ENCODE data around the gene MACROH2A1. TPM values are rescaled to one million over a fixed set of nuclear protein-coding genes. Genes with fewer than 3 reads are reported as not detected.

MACROH2A1 gene
- polyA plus RNA-seq, 2 of the 4 experiments (the other 2 are of a cell fraction), result 158 to 172 TPM

DNA sequence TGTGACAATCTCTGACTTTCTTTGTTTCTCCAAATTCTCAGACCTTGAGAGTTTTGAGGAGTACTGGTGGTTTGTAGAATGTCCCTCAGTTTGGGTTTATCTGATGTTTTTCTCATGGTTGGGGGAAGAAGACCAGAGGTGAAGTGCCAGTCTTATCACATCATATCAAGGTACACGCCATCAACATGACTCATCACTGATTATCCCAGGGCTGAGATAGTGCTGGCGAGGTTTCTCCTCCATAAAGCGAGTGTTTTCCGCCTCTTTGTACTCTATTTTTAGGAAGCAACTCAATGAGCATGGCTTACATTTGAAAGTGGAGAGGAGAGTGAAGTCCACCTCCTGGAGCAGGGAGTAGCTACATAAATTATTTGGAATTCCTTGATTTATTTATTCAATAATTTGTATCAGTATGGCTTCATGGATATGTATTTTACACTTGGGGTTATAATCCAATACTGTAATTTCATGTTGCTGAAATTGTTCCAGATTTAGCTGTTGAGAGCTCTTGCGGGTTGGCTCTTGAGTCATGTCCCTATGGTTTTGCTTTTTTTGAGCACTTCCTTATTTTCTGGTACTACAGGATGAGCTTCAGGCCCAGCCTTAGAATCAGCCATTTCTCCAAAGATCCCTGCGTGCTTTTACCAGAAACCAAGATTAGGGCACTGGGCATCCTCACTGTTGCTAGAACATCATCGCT is 24.3 kb upstream of the MACROH2A1 start:
- ATAC-seq, result peak in 1 of 2 experiments; percentile 64; a peak in 3 of 6 replicates
- POLR2A ChIA-PET, result interaction anchor here (1.5 kb wide), 1 partner anchor 24 kb away, joined by 6 read pairs; the partner anchor contains the start of gene MACROH2A1
- Histone ChIP-seq H3K4me2 (peak overlapping the region; percentile 24; the same call in 1 of the 3 replicates), H3K4me1 (peaks cover 8% of the 10 kb centered on the region; the same call in 2 of the 3 replicates), H3K27ac (no peak overlapping the region), H3K4me3 (no peak overlapping the region), H3K9me3 (peaks cover 7% of the 10 kb centered on the region)
- FAIRE-seq, result peak; percentile 18
- peak in 1 of 2 experiments; percentile 21 for DNase-seq (ENCODE audit: low read depth in 1 of 2, low spot score in 1 of 2)
- CTCF ChIA-PET, result interaction anchor here (1.0 to 4.3 kb wide), 3 partner anchors 25 to 136 kb away, joined by 3 to 22 read pairs (median 8); partner anchors contain the start of gene DCANP1
- peak; percentile 35; the same call in 1 of the 2 replicates for TF ChIP-seq FOSL2 (IDR thresholded peaks at IDR 0.05)
- peak; percentile 45; the same call in 1 of the 2 replicates for TF ChIP-seq FOSL2 (CRISPR knock-in tag; IDR thresholded peaks at IDR 0.05)
- TF ChIP-seq RCOR1 (IDR thresholded peaks at IDR 0.05; ENCODE audit: low read depth, low read length), result no peak
- TF ChIP-seq, protein P1, sequence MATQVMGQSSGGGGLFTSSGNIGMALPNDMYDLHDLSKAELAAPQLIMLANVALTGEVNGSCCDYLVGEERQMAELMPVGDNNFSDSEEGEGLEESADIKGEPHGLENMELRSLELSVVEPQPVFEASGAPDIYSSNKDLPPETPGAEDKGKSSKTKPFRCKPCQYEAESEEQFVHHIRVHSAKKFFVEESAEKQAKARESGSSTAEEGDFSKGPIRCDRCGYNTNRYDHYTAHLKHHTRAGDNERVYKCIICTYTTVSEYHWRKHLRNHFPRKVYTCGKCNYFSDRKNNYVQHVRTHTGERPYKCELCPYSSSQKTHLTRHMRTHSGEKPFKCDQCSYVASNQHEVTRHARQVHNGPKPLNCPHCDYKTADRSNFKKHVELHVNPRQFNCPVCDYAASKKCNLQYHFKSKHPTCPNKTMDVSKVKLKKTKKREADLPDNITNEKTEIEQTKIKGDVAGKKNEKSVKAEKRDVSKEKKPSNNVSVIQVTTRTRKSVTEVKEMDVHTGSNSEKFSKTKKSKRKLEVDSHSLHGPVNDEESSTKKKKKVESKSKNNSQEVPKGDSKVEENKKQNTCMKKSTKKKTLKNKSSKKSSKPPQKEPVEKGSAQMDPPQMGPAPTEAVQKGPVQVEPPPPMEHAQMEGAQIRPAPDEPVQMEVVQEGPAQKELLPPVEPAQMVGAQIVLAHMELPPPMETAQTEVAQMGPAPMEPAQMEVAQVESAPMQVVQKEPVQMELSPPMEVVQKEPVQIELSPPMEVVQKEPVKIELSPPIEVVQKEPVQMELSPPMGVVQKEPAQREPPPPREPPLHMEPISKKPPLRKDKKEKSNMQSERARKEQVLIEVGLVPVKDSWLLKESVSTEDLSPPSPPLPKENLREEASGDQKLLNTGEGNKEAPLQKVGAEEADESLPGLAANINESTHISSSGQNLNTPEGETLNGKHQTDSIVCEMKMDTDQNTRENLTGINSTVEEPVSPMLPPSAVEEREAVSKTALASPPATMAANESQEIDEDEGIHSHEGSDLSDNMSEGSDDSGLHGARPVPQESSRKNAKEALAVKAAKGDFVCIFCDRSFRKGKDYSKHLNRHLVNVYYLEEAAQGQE (IDR thresholded peaks at IDR 0.05), result no peak
- 64% methylated on average over 7 of the region's 7 CpGs for WGBS (ENCODE audit: missing lambda C conversion rate)

DNA sequence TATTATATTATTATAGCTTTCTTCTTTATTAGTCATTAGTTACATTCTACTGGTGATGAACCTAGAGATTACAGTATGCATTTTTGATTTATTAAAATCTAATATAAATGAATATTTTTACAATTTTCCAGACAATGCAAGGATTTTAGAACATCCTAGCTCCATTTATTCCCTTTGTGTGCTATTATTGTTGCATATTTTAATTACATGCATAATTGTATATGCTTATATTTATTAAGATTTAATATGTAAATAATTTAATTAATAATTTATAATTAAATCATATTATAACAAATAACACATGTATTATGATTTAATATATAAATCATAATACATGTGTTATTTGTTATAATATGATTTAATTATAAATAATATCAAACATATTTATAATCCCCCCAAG is 23.4 kb upstream of the MACROH2A1 start:
- no peak for FAIRE-seq
- no peak overlapping the region for H3K4me3 ChIP-seq
- H3K9me3 ChIP-seq, result no peaks in the 10 kb centered on the region
- ChIA-PET CTCF (interaction anchor here (2.3 kb wide), 1 partner anchor 35 kb away, joined by 8 read pairs; no protein-coding TSS in a partner anchor), POLR2A (no interaction called here)
- no peak for ATAC-seq
- H3K27ac ChIP-seq, result no peak overlapping the region
- TF ChIP-seq BHLHE40 (IDR thresholded peaks at IDR 0.05; ENCODE audit: low read depth, low read length), result no peak
- TF ChIP-seq SREBF2 (IDR thresholded peaks at IDR 0.05), result no peak
- no peak for TF ChIP-seq CHD4 (IDR thresholded peaks at IDR 0.05; ENCODE audit: borderline replicate concordance)
- no peak for TF ChIP-seq FOSL2 (IDR thresholded peaks at IDR 0.05)
- no peak for TF ChIP-seq FOSL2 (CRISPR knock-in tag; IDR thresholded peaks at IDR 0.05)
- no peak for TF ChIP-seq RAD21 (conservative IDR thresholded peaks at IDR 0.05 in 1 of 2, IDR thresholded peaks at IDR 0.05 in 1 of 2)
- no peak for TF ChIP-seq CBX8 (IDR thresholded peaks at IDR 0.05)
- TF ChIP-seq ZNF302 (CRISPR knock-in tag; IDR thresholded peaks at IDR 0.05), result no peak
- TF ChIP-seq CHD2 (IDR thresholded peaks at IDR 0.05; ENCODE audit: low read length, partially characterized antibody), result no peak
- TF ChIP-seq, protein P2, sequence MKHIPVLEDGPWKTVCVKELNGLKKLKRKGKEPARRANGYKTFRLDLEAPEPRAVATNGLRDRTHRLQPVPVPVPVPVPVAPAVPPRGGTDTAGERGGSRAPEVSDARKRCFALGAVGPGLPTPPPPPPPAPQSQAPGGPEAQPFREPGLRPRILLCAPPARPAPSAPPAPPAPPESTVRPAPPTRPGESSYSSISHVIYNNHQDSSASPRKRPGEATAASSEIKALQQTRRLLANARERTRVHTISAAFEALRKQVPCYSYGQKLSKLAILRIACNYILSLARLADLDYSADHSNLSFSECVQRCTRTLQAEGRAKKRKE (CRISPR knock-in tag; IDR thresholded peaks at IDR 0.05; ENCODE audit: low read depth), result no peak
- no peak for TF ChIP-seq HOXA7 (CRISPR knock-in tag; IDR thresholded peaks at IDR 0.05)
- no peak for TF ChIP-seq MYC (IDR thresholded peaks at IDR 0.05; ENCODE audit: borderline replicate concordance, low read length)
- no peak for TF ChIP-seq HOXB5 (CRISPR knock-in tag; IDR thresholded peaks at IDR 0.05)
- no peak for TF ChIP-seq JUN (IDR thresholded peaks at IDR 0.05)
- peaks cover 8% of the 10 kb centered on the region; the same call in 2 of the 3 replicates for H3K4me1 ChIP-seq
- H3K4me2 ChIP-seq, result no peak overlapping the region
- no peak for DNase-seq (ENCODE audit: low read depth in 1 of 2, low spot score in 1 of 2)

DNA sequence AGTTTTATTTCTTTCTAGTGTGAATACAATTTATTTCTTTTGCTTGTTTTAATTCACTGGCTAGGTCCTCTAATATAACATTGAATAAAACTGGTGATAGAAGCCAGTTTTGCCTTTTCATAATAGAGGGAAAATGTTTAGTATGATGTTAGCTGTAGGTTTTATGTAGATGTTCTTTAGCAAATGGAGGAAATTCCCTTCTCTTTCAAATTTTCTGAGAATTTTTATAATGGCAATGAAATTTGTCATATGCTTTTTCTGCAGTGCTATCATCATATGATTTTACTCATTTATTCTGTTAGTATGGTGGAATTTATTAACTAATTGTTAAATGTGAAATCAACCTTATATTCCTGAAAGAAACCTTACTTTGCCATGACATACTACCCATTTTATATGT is 18.1 kb upstream of the MACROH2A1 start:
- Histone ChIP-seq H3K9me3 (no peaks in the 10 kb centered on the region), H3K4me2 (no peak overlapping the region), H3K27ac (no peak overlapping the region), H3K4me1 (no peaks in the 10 kb centered on the region), H3K4me3 (no peak overlapping the region)
- FAIRE-seq (no peak), DNase-seq (ENCODE audit: low read depth in 1 of 2, low spot score in 1 of 2) (no peak), ATAC-seq (no peak)
- TF ChIP-seq HEYL (CRISPR knock-in tag; IDR thresholded peaks at IDR 0.05), result no peak
- TF ChIP-seq RCOR1 (IDR thresholded peaks at IDR 0.05; ENCODE audit: low read depth, low read length), result no peak
- TF ChIP-seq KDM5A (IDR thresholded peaks at IDR 0.05), result no peak
- no peak for TF ChIP-seq NFE2L2 (conservative IDR thresholded peaks at IDR 0.05; ENCODE audit: low read length)
- TF ChIP-seq, protein P3, sequence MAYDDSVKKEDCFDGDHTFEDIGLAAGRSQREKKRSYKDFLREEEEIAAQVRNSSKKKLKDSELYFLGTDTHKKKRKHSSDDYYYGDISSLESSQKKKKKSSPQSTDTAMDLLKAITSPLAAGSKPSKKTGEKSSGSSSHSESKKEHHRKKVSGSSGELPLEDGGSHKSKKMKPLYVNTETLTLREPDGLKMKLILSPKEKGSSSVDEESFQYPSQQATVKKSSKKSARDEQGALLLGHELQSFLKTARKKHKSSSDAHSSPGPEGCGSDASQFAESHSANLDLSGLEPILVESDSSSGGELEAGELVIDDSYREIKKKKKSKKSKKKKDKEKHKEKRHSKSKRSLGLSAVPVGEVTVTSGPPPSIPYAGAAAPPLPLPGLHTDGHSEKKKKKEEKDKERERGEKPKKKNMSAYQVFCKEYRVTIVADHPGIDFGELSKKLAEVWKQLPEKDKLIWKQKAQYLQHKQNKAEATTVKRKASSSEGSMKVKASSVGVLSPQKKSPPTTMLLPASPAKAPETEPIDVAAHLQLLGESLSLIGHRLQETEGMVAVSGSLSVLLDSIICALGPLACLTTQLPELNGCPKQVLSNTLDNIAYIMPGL (CRISPR knock-in tag; IDR thresholded peaks at IDR 0.05; ENCODE audit: borderline replicate concordance), result no peak
- TF ChIP-seq PHF8 (IDR thresholded peaks at IDR 0.05; ENCODE audit: borderline replicate concordance, low read depth), result no peak
- TF ChIP-seq RNF2 (IDR thresholded peaks at IDR 0.05; ENCODE audit: borderline replicate concordance, low read depth), result no peak
- no peak for TF ChIP-seq ZSCAN20 (CRISPR knock-in tag; IDR thresholded peaks at IDR 0.05)
- TF ChIP-seq, protein P4, sequence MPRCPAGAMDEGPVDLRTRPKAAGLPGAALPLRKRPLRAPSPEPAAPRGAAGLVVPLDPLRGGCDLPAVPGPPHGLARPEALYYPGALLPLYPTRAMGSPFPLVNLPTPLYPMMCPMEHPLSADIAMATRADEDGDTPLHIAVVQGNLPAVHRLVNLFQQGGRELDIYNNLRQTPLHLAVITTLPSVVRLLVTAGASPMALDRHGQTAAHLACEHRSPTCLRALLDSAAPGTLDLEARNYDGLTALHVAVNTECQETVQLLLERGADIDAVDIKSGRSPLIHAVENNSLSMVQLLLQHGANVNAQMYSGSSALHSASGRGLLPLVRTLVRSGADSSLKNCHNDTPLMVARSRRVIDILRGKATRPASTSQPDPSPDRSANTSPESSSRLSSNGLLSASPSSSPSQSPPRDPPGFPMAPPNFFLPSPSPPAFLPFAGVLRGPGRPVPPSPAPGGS (IDR thresholded peaks at IDR 0.05), result no peak
- no peak for TF ChIP-seq ZC3H11A (IDR thresholded peaks at IDR 0.05)
- no peak for TF ChIP-seq ZNF302 (CRISPR knock-in tag; IDR thresholded peaks at IDR 0.05)
- POLR2A ChIA-PET, result no interaction called here
- CTCF ChIA-PET, result interaction anchor here (1.6 kb wide), 1 partner anchor 9 kb away, joined by 7 read pairs; no protein-coding TSS in a partner anchor
